Transverse colon (tissue), 4 donors: ENCODE results near the gene FKBP10.

Experiments used
- EP300 ChIP-seq: sonication (generic); formaldehyde crosslinking; IDR thresholded peaks from one replicate; pipeline ENCODE4 v1.6.1; 2017; ENCODE audit warnings: antibody characterized with exemption, low read depth
- POLR2A ChIP-seq: fragments of 450-650 bp; IDR thresholded peaks from one replicate; pipeline ENCODE4 v1.6.1; 2016; ENCODE audit warnings: antibody characterized with exemption, mild to moderate bottlenecking, moderate library complexity
- POLR2AphosphoS5 ChIP-seq, 3 donors: sonication (generic); formaldehyde crosslinking; IDR thresholded peaks; one replicate each; pipeline ENCODE4 v1.6.1; 2016; ENCODE audit warnings: antibody characterized with exemption in 3 of 3
- TF ChIP-seq, protein P1 (sequence below), 5 experiments: fragments of 200-600 bp in 3 of 5; fragments of 450-650 bp in 2 of 5; sonication (generic) in 3 of 5; IDR thresholded peaks; 1 replicate in 2 of 5; 2 replicates in 3 of 5; pipeline ENCODE4 v1.5.1; 2016 to 2017; ENCODE audit warnings: antibody characterized with exemption in 5 of 5, inconsistent platforms in 3 of 5, mild to moderate bottlenecking in 2 of 5, moderate library complexity in 1 of 5

GRCh38 chr17:41771389-41772206 lies 41.2 kb upstream of the FKBP10 start:
- no peak for TF ChIP-seq POLR2A
- TF ChIP-seq, protein P1, sequence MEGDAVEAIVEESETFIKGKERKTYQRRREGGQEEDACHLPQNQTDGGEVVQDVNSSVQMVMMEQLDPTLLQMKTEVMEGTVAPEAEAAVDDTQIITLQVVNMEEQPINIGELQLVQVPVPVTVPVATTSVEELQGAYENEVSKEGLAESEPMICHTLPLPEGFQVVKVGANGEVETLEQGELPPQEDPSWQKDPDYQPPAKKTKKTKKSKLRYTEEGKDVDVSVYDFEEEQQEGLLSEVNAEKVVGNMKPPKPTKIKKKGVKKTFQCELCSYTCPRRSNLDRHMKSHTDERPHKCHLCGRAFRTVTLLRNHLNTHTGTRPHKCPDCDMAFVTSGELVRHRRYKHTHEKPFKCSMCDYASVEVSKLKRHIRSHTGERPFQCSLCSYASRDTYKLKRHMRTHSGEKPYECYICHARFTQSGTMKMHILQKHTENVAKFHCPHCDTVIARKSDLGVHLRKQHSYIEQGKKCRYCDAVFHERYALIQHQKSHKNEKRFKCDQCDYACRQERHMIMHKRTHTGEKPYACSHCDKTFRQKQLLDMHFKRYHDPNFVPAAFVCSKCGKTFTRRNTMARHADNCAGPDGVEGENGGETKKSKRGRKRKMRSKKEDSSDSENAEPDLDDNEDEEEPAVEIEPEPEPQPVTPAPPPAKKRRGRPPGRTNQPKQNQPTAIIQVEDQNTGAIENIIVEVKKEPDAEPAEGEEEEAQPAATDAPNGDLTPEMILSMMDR (IDR thresholded peaks at IDR 0.05) = no peak
- no peak for TF ChIP-seq POLR2AphosphoS5 (IDR thresholded peaks at IDR 0.05)
- no peak for TF ChIP-seq EP300
